ENCODE results near the gene BCR.

The BCR gene

DNA sequence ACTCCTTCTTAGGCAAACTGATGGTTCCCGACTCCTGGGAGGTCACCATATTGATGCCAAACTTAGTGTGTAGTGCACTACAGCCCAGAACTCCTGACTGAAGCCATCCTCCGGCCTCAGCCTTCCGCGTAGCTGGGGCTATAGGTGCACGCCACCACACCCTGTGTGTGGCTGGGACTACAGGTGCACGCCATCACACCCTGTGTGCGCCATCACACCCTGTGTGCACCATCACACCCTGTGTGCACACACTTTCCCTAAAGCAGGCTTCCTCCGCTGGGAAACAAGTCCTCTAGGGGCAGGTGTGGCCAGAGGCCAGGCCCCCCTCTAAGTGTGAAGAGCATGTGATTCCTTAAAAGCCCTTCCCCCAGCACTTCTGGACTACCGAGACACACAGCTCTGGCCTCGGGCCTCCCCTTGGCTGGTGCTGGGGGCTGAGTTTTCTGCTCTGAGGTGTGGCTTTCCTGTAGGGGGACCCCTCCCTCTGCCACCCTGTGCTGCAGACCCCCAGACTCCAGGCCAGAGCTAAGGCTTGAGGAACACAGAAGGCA lies 81.7 kb downstream of the BCR start:
- Histone ChIP-seq H3K4me3 (ENCODE audit: low read depth, low read length) (no peak overlapping the region), H3K9ac (ENCODE audit: low read depth, low read length) (no peak overlapping the region), H3K27ac (ENCODE audit: low read depth, low read length) (no peak overlapping the region), H3K4me1 (ENCODE audit: control insufficient read depth, insufficient read depth, low read length) (peaks cover 10% of the 10 kb centered on the region), H3K9me3 (ENCODE audit: control insufficient read depth, insufficient read depth, low read length) (no peaks in the 10 kb centered on the region), H3K36me3 (ENCODE audit: control insufficient read depth, insufficient read depth, low read length) (peaks cover 58% of the 10 kb centered on the region), H3K27me3 (ENCODE audit: control insufficient read depth, insufficient read depth, low read length) (no peaks in the 10 kb centered on the region)

DNA sequence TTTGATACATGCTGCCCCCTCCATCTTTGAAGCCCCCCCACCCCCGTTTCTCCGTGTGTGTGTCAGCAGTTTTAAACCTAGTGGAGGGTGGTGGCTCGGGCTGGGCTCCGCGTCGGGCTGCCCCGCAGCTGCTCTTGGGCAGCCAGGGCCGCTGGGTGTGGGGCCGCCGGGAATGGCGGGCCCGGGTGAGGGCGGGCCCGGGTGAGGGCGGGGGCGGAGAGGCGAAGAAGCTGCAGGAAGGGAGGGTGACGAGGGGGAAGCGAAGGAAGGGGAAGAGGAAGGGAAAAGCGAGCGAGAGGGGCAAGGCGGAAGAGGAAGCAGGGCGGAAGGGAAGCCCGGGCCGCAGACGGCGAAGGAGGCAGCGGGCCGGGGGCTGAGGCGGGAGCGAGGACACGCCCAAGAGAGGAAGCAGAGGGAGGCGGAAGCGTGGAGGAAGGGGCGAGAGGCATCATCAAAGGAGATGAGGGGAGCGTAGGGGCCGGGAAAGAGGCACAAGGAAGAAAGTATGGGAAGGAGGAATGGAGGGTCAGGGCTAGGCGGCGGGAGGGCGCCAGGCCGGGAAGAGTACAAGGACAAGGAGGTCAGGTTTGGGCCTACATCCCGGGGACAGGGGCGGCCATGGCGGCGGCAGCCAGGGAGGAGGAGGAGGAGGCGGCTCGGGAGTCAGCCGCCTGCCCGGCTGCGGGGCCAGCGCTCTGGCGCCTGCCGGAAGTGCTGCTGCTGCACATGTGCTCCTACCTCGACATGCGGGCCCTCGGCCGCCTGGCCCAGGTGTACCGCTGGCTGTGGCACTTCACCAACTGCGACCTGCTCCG lies 82.4 kb downstream of the BCR start:
- no peak overlapping the region for H3K4me3 ChIP-seq (ENCODE audit: low read depth, low read length)
- H3K27me3 ChIP-seq (ENCODE audit: control insufficient read depth, insufficient read depth, low read length) = no peaks in the 10 kb centered on the region
- H3K36me3 ChIP-seq (ENCODE audit: control insufficient read depth, insufficient read depth, low read length) = peaks cover 61% of the 10 kb centered on the region
- H3K9ac ChIP-seq (ENCODE audit: low read depth, low read length) = no peak overlapping the region
- no peaks in the 10 kb centered on the region for H3K9me3 ChIP-seq (ENCODE audit: control insufficient read depth, insufficient read depth, low read length)
- peaks cover 13% of the 10 kb centered on the region for H3K4me1 ChIP-seq (ENCODE audit: control insufficient read depth, insufficient read depth, low read length)
- no peak overlapping the region for H3K27ac ChIP-seq (ENCODE audit: low read depth, low read length)

DNA sequence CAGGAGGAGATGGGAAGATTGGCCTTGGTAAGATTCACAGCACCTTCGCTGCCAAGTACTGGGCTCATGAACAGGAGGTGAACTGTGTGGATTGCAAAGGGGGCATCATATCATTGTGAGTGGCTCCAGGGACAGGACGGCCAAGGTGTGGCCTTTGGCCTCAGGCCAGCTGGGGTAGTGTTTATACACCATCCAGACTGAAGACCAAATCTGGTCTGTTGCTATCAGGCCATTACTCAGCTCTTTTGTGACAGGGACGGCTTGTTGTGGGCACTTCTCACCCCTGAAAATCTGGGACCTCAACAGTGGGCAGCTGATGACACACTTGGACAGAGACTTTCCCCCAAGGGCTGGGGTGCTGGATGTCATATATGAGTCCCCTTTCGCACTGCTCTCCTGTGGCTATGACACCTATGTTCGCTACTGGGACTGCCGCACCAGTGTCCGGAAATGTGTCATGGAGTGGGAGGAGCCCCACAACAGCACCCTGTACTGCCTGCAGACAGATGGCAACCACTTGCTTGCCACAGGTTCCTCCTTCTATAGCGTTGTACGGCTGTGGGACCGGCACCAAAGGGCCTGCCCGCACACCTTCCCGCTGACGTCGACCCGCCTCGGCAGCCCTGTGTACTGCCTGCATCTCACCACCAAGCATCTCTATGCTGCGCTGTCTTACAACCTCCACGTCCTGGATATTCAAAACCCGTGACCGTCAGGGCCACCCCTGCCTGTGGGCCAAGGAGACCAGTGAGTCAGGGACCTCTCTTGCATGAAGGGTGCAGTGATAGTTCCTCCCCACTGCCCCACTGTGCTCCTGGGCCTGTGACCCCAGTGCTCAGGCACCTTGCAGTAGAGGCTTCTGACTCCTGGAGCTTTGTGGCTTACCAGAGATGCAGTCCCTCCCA lies 83.6 kb downstream of the BCR start:
- H3K4me3 ChIP-seq (ENCODE audit: low read depth, low read length) = no peak overlapping the region
- no peaks in the 10 kb centered on the region for H3K9me3 ChIP-seq (ENCODE audit: control insufficient read depth, insufficient read depth, low read length)
- H3K36me3 ChIP-seq (ENCODE audit: control insufficient read depth, insufficient read depth, low read length) = peaks cover 54% of the 10 kb centered on the region
- peaks cover 23% of the 10 kb centered on the region for H3K4me1 ChIP-seq (ENCODE audit: control insufficient read depth, insufficient read depth, low read length)
- no peaks in the 10 kb centered on the region for H3K27me3 ChIP-seq (ENCODE audit: control insufficient read depth, insufficient read depth, low read length)
- H3K27ac ChIP-seq (ENCODE audit: low read depth, low read length) = no peak overlapping the region
- no peak overlapping the region for H3K9ac ChIP-seq (ENCODE audit: low read depth, low read length)

DNA sequence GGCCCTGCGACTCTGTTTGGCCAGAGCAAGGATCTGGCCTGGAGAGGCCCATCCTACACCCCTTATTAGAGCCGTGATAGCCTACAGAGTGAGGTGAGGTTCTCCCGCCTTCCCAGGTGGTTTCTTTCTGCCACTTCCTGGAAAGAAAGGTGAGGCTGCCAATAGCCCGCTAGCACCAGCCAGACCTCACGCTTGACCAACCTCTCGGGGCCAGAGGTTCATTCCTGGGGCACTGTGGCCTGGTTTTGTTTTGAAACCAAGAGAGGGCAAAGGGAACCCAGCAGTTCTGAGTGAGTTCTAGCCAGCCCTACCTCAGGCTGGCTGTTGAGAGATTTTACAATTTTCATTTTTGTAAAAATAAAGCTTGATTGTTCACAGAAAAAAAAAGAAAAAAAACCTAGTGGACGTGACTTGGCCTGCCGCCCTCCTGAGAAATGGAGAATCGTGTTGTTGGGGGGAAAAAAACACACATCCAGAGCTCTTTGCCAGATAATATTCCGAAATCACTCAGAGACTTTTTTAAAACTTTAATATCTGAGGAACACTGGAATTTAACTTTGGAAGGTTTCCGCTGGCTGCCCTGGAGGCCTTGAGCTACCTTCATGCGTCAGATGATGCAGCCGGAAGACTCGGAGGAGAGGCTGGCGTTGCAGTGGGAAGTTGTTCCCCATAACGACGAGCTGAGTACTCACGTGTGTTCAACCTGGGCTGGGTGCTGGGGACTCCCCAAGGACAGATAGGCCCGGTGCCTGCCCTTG lies 84.5 kb downstream of the BCR start:
- peaks cover 53% of the 10 kb centered on the region for H3K36me3 ChIP-seq (ENCODE audit: control insufficient read depth, insufficient read depth, low read length)
- no peak overlapping the region for H3K4me3 ChIP-seq (ENCODE audit: low read depth, low read length)
- H3K9ac ChIP-seq (ENCODE audit: low read depth, low read length) = no peak overlapping the region
- H3K9me3 ChIP-seq (ENCODE audit: control insufficient read depth, insufficient read depth, low read length) = no peaks in the 10 kb centered on the region
- H3K27me3 ChIP-seq (ENCODE audit: control insufficient read depth, insufficient read depth, low read length) = no peaks in the 10 kb centered on the region
- H3K27ac ChIP-seq (ENCODE audit: low read depth, low read length) = no peak overlapping the region
- peaks cover 30% of the 10 kb centered on the region for H3K4me1 ChIP-seq (ENCODE audit: control insufficient read depth, insufficient read depth, low read length)

DNA sequence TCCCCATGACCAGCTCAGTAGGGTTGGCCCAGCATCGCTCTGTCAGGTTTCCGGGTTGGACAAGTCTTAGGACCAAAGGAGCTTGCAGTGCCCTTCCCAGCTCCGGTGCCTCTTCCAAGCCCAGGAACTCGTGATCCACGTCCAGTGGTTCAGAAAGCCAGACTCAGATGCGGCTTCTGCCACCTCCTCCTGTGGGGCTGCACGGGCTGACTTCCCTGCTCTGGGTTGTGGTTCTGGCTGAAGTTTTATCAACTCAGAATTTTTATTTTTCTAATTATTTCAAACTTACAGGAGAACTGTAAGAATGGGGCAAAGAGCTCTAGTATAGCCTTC lies 85.0 kb downstream of the BCR start:
- Histone ChIP-seq H3K9me3 (ENCODE audit: control insufficient read depth, insufficient read depth, low read length) (no peaks in the 10 kb centered on the region), H3K4me3 (ENCODE audit: low read depth, low read length) (no peak overlapping the region), H3K36me3 (ENCODE audit: control insufficient read depth, insufficient read depth, low read length) (peaks cover 53% of the 10 kb centered on the region), H3K9ac (ENCODE audit: low read depth, low read length) (no peak overlapping the region), H3K27ac (ENCODE audit: low read depth, low read length) (no peak overlapping the region), H3K27me3 (ENCODE audit: control insufficient read depth, insufficient read depth, low read length) (no peaks in the 10 kb centered on the region), H3K4me1 (ENCODE audit: control insufficient read depth, insufficient read depth, low read length) (peaks cover 30% of the 10 kb centered on the region)

DNA sequence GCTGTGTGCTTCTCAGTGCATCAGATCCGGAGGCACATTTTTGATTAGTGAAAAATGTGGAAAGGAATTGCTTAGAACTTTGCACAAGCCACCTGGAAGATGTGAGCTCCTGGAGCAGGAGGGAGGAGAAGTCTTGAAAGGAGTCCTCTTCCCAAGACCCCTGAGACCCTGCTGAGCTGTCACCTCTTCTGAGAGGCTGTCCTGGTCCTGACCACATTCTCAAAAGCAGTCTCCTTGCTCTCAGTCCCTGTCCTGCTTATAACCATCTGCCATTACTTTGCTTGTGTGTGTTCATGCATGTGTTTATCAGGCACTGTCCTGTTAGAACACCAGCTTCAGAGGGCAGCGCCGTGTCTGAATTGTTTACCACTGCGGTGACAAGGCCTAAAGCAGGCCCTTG lies 86.5 kb downstream of the BCR start:
- H3K36me3 ChIP-seq (ENCODE audit: control insufficient read depth, insufficient read depth, low read length) = peaks cover 55% of the 10 kb centered on the region
- H3K4me1 ChIP-seq (ENCODE audit: control insufficient read depth, insufficient read depth, low read length) = peaks cover 26% of the 10 kb centered on the region
- no peaks in the 10 kb centered on the region for H3K27me3 ChIP-seq (ENCODE audit: control insufficient read depth, insufficient read depth, low read length)
- no peak overlapping the region for H3K27ac ChIP-seq (ENCODE audit: low read depth, low read length)
- H3K9me3 ChIP-seq (ENCODE audit: control insufficient read depth, insufficient read depth, low read length) = no peaks in the 10 kb centered on the region
- H3K9ac ChIP-seq (ENCODE audit: low read depth, low read length) = no peak overlapping the region
- H3K4me3 ChIP-seq (ENCODE audit: low read depth, low read length) = no peak overlapping the region

DNA sequence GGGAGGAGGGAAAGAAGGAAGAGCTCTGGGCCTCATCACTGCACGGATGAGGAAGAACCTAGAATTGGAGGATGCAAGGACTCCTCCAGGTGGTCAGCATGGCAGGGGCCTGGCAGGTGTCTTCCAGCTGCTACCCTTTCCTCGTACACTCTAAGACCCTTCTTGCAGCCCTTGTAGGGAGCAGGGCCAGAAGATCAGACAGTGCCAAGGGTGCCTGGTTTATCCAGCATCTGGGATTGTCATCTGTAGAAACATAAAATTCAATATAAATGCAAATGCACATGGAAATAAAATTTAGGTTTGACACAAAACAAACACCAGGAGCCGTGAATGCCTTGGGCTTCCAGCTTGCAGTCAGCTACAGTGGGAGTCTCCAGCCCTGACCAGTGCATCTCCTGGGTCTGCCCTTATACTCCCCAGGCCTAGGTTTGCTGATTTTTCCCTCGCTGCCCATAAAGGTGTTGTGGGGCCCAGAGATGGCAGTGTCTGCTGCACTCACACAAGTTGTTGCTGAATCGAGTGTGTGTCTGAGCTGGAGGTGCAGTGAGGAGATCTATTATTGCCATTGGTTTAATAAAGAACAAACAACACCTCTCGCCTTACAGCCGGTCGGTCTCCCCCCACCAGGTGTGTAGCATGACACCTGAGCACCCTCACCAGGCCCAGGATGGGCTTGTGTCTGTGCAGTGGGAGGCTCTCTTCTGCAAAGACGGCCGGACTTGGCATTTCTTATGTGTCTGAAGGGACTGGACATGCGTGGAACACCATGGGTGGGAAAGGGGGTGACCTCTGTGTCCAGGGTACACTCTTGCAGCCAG lies 87.1 kb downstream of the BCR start:
- Histone ChIP-seq H3K4me3 (ENCODE audit: low read depth, low read length) (no peak overlapping the region), H3K27me3 (ENCODE audit: control insufficient read depth, insufficient read depth, low read length) (no peaks in the 10 kb centered on the region), H3K9ac (ENCODE audit: low read depth, low read length) (no peak overlapping the region), H3K36me3 (ENCODE audit: control insufficient read depth, insufficient read depth, low read length) (peaks cover 55% of the 10 kb centered on the region), H3K4me1 (ENCODE audit: control insufficient read depth, insufficient read depth, low read length) (peaks cover 26% of the 10 kb centered on the region), H3K9me3 (ENCODE audit: control insufficient read depth, insufficient read depth, low read length) (no peaks in the 10 kb centered on the region), H3K27ac (ENCODE audit: low read depth, low read length) (no peak overlapping the region)

DNA sequence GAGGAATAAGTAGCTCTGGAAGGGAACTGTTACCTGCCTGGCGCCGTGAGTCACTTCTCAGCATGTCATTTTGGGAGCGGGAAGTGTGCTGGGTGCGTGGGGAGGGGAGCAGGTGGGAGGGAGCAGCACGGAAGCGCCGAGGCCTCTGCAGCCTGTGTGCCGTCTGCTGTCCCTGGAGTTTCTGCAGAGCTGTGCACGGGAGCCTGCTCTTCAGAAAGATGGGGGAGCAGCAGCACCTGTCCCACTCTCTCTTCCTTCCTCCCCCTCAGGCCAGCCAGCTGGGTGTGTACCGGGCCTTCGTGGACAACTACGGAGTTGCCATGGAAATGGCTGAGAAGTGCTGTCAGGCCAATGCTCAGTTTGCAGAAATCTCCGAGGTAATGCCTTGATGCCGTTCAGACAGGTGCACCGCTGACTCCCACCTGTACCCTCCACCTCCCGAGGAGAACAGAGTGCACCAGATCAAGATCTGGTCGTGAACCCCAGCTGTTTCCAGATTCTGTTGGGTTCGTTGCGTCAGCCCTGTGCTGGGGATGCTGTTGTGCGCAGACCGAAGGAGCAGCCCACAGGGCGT lies 87.9 kb downstream of the BCR start:
- H3K36me3 ChIP-seq (ENCODE audit: control insufficient read depth, insufficient read depth, low read length) = peaks cover 61% of the 10 kb centered on the region
- H3K9me3 ChIP-seq (ENCODE audit: control insufficient read depth, insufficient read depth, low read length) = no peaks in the 10 kb centered on the region
- peaks cover 26% of the 10 kb centered on the region for H3K4me1 ChIP-seq (ENCODE audit: control insufficient read depth, insufficient read depth, low read length)
- no peak overlapping the region for H3K9ac ChIP-seq (ENCODE audit: low read depth, low read length)
- H3K27me3 ChIP-seq (ENCODE audit: control insufficient read depth, insufficient read depth, low read length) = no peaks in the 10 kb centered on the region
- no peak overlapping the region for H3K27ac ChIP-seq (ENCODE audit: low read depth, low read length)
- no peak overlapping the region for H3K4me3 ChIP-seq (ENCODE audit: low read depth, low read length)

DNA sequence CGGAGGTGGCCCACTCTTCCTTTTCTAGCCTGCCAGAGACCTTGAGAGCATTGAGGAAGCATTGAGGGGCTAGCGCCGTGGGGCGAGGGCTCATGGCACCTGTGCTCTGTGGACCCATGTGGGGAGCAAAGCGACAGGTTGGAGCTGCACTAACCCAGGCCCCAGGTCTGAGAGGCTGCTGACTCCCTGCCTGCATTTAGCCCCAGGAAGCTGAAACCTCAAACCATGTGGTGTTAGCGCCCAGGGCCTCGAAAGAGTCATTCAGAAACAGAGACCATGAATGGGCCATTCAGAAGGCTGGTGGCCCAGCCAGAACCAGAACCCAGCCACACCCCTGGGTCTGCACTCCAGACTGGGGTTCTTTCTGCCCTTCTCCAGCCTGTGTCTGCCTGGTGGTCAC lies 88.6 kb downstream of the BCR start:
- peaks cover 61% of the 10 kb centered on the region for H3K36me3 ChIP-seq (ENCODE audit: control insufficient read depth, insufficient read depth, low read length)
- H3K4me1 ChIP-seq (ENCODE audit: control insufficient read depth, insufficient read depth, low read length) = peaks cover 26% of the 10 kb centered on the region
- H3K9ac ChIP-seq (ENCODE audit: low read depth, low read length) = no peak overlapping the region
- no peak overlapping the region for H3K27ac ChIP-seq (ENCODE audit: low read depth, low read length)
- H3K4me3 ChIP-seq (ENCODE audit: low read depth, low read length) = no peak overlapping the region
- H3K9me3 ChIP-seq (ENCODE audit: control insufficient read depth, insufficient read depth, low read length) = no peaks in the 10 kb centered on the region
- no peaks in the 10 kb centered on the region for H3K27me3 ChIP-seq (ENCODE audit: control insufficient read depth, insufficient read depth, low read length)
